Fibroblast of upper back skin (primary cell): ENCODE results near the gene SUPT3H.
"Not testable (repeated sequence)": the region's sequence is repeated elsewhere in the genome, so short reads cannot be mapped to it uniquely, and the experiment has no call there.

Experiments
- DNase-seq: peaks from one replicate; pipeline ENCODE4 v3.0.0-alpha.2; 2013

The SUPT3H gene

GRCh38 chr6:44933108-44933507, 444.6 kb downstream of the SUPT3H start:
- no peak for DNase-seq

DNA sequence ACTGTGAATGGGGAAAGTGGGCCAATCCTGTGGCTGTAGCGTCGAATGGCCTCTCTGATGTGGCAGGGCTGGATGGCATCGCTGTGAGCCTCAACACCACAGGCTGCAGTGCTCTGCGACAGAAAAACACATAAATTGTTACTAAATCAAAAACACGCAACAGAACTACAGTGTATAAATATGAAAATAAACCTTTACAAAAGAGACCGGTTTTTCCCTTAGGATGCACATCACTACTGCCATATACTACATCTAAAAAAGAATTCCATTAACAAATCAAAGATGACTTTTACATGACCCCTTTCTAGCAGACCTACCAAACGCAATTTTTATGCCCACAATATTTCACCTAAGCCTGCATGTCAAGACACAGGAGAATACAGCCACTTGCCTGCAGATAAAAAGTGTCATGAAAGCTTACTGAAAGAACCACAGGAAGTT, 445.1 kb downstream of the SUPT3H start:
- DNase-seq = no peak

DNA sequence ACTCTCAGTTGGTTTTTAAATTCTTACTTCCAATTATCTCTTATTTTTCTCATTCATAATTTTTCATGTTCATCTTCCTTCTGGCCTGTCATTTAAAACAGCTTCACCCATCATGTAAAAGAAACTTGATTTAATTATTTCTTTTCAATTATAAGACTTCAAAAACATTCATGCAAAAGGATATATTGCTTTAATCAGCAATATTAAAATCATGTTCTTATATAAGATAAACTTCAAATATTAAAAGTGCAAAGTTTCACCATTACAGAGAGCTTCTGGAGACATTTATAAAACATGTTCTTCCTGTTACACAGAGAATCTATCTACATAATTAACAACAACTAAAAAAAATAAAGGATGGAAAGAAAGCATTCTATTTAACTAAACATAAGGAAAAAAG, 446.3 kb downstream of the SUPT3H start:
- no peak for DNase-seq

DNA sequence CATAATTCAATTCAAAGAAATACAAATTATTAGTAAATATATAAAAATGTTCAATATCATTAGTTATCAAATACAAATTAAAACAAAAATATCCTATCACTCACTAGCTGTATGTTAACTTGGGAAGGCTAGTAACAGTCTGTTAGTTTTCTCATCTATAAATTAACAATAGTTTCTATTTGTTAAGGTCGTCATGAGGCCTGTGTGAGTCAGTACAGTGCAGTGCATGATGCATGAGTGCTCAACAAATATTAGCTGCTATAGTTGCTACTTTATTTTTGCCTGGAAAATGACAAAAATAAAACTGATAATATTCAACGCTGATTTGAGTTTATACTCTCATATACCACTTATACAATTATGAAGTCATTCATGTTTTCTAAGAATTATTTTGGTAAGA, 451.2 kb downstream of the SUPT3H start:
- DNase-seq = no peak

DNA sequence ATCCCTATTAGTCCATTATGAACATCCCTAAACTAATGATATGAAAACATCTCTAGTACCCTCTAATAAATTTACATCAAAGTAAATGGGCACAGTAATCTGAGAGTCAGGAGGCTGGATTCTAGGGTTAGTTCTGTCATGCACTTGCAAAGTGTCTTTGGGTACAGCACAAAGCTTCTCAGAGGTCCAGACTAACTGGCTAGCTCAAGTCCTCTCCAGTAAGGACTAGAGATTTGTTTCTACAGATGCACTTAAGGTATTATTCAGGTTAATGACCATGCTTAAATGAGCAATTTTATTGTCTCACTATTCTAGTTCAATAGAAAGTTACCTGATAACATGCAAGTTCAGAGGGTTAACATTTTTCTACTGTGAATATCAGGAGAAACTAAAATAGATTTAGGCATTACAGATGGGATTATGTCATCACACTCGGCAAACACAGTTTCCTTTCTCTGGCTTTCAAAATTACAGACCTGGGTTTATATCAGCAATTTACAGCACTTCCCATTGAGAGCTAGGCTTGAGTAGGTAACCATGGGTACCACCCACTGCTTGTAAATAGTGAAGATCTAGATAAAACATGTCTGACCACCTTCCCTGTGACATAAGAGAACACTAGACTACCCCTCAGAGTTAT, 452.5 kb downstream of the SUPT3H start:
- DNase-seq = no peak

DNA sequence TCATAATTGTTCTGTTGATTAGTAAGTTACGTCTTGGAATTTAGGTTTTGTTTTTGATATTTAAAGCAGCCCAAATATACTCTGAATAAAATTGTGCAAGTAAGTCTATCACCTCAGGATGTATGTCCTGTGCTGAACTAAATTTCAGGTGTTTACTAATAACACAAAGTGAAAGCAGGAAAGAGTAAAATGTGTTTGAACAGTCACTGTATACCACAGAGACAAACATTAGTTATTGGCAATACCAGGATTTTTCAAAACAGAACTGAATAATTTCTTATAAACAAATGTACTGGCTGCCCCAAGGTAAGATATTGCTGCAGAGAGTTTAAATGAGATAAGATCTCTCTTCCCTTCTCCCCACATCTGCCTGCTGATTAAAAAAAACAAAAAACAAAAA, 454.3 kb downstream of the SUPT3H start:
- no peak for DNase-seq

- DNase-seq = no peak
Observed at GRCh38 chr6:44921798-44922197, 455.9 kb downstream of the SUPT3H start.

GRCh38 chr6:44920952-44921491, 456.7 kb downstream of the SUPT3H start:
- no peak for DNase-seq

DNA sequence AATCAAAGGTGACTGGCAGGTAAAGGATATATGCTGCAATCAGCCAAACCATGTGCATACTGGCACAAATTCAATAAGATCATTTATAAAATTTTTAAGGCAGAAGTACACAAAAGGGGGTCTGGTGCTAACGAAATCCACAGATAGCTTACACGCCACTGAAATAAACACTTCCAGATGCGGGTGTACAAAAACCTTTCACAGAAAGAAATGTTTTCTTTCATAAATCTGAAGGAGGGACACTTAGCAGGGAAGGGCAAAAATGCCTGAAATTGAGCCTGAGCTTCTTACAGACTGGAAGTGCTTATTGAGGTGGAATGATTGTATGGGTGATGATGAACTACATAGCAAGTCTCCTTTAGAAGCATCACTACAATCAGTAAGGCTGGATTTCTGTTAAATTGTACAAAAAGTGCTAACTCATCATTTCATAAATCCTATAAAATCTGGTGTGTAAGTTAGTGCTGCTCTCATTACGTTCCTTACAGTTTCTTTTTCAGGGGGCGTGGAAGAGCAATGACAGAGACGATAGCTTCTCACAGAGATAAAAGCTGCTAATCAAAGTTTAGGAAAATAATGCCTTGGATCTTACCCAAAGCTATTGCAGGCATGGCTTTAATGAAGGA, 458.9 kb downstream of the SUPT3H start:
- DNase-seq = peak; percentile 79

DNA sequence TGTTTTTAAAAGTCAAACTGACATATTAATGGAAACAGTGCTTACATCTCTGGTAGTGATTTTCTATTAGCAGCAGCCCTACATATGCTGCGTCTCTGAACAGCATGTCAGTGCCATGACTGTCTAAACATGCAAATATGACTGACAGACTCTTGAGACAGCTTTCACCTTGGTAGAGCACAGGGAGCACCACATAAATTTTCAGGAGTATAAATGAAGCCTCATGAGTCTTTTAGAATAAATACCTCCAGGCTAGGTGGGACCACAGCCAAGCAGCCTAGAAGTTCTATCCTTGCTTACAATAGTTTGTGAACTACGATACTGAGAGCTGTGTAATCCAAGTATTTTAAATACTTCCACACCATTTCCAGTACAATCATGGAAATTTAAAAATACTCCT, 460.3 kb downstream of the SUPT3H start:
- peak; percentile 48 for DNase-seq

- DNase-seq = peak; percentile 45
Observed at GRCh38 chr6:44915111-44915510, 462.6 kb downstream of the SUPT3H start.

DNA sequence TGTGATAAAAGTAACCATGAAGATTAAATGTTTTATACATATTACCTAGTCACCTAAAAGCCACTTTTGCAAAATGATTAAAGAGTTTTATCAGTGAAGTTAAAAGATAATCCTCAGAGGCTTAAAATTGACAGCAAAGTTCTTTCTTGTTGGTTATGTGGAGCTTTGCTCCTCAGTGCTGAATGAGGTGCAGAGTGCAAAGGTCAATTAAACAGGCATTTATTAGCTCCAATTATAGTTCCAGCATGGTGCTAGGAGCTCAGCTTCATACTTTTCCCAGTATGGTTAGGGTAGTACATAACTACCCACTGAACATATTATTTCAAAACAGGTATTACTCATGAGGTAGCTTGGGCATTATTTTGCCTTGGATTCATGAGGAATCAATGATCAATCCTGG, 463.6 kb downstream of the SUPT3H start:
- DNase-seq = no peak

- DNase-seq = no peak
Observed at GRCh38 chr6:44906761-44907160, 471.0 kb downstream of the SUPT3H start.

DNA sequence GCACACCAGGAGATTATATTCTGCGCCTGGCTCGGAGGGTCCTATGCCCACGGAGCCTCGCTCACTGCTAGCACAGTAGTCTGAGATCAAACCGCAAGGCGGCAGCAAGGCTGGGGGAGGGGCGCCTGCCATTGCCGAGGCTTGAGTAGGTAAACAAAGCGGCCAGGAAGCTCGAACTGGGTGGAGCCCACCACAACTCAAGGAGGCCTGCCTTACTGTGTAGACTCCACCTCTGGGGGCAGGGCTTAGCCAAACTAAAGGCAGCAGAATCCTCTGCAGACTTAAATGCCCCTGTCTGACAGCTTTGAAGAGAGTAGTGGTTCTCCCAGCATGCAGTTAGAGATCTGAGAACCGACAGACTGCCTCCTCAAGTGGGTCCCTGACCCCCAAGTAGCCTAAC, 477.4 kb downstream of the SUPT3H start:
- not testable (repeated sequence) for DNase-seq

DNA sequence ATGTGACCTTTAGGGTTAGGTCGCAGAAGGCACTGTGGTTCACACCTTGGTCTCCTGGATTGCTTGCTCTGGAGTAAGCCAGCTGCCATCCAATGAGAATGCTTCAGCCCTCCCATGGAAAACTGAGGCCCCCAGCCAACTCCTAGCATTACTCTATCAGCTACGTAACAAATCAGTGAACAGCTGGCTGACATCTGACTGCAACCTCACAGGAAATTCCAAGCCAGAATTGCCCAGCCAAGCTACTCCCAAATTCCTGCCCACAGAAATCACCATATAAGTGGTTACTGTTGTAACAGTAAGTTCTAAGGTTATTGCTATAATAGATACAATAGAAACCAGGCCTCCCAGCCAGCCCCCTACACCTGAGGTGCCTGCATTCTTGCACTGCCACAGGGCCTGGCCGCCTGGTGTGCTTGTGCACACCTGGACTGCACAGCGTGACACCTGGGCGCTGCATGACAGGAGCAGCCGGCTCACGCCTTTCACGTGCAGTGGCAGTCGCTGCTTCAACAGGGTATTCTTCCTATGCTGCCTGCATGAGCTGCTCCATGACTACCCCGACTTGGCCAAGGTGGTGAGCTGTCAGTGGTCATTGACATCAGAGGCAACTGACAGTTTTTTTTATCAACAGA, 479.3 kb downstream of the SUPT3H start:
- DNase-seq = peak; percentile 93

GRCh38 chr6:44897316-44897715, 480.4 kb downstream of the SUPT3H start:
- DNase-seq = no peak

DNA sequence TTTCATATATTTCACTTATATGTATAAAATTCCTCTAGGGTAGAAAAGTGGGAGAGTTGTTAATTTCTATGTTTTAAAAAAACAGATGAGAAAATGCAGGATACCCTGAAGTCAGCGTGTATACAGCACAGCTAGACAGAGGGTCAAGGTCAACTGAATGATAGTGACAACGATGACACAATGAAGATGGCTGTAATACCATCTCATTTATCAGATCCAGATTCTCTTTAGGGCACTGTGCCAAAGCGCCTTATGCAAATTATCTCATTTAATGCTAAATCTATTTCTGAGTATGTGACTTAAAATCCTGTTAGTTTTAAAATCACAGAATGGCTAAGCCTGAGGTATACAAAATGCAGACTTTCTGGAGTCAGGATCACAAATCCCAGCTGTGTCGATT, 481.0 kb downstream of the SUPT3H start:
- no peak for DNase-seq

- no peak for DNase-seq
Observed at GRCh38 chr6:44892579-44892978, 485.2 kb downstream of the SUPT3H start.

DNA sequence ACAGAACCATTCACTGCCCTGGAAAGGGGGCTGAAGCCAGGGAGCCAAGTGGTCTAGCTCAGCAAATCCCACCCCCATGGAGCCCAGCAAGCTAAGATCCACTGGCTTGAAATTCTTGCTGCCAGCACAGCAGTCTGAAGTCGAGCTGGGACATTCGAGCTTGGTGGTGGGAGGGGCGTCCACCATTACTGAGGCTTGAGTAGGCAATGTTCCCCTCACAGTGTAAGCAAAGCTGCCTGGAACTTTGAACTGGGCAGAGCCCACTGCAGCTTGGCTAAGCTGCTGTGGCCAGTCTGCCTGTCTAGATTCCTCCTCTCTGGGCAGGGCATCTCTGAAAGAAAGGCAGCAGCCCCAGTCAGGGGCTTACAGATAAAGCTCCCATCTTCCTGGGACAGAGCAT, 498.7 kb downstream of the SUPT3H start:
- DNase-seq = not testable (repeated sequence)

DNA sequence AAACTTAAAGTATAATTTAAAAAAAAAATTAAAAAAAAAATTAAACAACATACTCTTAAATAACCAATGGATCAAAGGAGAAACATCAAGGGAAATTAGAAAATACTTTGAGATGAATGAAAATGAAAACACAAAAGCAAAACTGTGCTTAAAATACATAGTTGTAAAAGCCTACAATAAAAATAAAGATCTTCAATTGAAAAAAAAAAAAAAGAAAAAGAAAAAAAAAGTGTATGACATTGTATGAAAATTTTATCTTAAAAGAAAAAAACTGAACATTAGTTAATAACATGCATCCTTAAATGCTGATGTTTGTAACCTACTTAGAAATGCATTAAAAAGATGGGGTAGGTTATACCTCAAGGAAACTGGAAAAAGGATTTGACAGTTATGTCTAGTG, 501.1 kb downstream of the SUPT3H start:
- not testable (repeated sequence) for DNase-seq

DNA sequence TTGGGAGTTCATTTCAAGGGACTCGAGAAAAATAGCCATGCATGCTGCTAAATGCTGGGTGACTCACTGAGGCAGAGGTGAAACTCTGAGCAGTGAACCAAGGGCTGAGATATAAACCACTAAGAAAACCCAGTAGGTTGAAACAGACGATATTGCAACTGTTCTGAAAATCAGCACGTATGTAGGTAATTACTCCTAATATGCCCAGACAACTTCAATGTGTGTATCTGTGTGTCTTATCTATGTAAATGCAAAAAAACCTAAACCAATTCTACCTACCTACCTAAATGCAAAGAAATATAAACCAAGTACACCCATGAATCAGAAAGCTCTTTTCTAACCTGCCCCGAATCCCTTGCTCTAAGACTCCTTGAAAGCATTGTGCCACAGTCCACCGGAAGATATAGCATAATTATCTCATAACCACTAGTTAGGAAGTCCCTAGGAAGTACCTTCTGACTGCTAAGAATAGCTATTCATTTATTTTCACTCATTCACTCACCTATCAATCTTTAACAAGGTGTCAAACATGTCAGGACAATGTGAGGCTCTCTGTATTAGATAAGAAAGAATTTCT, 508.3 kb downstream of the SUPT3H start:
- DNase-seq = no peak

DNA sequence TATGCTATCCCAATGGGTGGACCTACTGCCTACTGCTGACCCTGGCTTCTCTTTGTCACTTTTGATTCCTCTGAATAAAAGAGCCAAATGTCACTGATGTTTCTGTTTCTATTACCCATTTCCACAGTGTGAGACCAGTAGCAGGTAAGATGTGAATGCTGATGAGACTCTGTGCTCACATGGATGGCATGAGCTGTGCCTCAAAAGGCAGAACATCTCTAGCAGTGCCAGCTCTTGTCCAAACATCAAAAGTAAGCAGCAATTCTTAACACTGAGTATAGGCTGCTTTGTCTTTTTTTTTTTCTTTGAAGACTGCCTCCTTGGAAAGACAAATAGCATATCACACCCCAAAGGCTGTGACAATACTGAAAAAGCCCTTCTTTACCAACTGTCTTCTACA, 508.8 kb downstream of the SUPT3H start:
- DNase-seq = no peak

DNA sequence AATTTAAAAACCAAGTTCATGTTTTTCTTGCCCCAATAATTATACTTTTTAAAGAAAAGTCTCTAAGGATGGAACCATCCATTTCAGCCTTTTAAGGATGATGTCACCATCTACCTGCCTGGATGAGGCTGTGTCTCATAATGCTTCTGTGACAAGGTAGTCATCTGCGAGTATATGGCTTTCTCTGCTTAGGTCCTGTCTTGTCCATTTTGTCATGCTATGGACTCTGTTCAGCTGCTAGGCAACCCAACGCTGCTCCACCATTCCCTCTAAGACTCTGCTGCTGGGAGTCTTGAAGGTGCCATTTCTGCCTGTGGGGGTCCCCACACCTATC, 509.4 kb downstream of the SUPT3H start:
- no peak for DNase-seq
